ENCODE results near the gene ZNF750. TPM values are rescaled to one million over a fixed set of nuclear protein-coding genes. Genes with fewer than 3 reads are reported as not detected.

The ZNF750 gene
- total and polyA plus RNA-seq, 2 of the 13 experiments (the other 11 are each of a cell fraction or from before 2014, with no cell fraction given): not detected

DNA sequence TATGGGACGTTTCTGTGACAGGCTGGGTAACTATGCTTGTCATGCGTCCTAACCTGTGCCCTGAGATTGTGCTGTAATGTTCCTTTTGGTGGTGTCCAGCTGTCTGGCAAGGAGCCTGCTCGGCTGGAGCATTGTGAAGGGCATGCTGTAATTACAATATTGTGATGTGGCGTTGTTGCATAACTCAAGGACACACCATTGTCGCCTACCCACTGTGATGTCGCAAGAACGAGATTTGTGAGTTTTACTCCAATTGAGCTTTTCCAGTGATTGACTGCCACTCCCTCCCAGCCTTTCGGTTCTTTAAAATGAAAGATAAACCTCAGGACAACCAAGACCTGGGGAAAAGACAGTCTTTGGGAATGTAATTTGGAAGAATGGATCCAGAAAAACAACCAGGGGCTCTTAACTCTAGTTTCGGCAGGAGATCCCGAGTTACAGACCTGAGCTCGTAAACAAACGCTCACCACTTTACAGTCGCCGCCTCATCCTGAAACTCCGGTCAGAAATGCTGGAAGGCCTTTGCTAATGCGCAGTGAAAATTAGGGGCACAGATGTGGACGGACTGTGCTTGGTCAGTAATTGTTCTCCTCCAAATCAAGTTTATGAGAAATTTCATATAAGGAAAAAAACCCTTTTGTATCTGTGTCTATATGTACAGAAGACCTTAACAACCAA is 1.3 kb downstream of the ZNF750 start (continued):
- TF ChIP-seq, protein P1, sequence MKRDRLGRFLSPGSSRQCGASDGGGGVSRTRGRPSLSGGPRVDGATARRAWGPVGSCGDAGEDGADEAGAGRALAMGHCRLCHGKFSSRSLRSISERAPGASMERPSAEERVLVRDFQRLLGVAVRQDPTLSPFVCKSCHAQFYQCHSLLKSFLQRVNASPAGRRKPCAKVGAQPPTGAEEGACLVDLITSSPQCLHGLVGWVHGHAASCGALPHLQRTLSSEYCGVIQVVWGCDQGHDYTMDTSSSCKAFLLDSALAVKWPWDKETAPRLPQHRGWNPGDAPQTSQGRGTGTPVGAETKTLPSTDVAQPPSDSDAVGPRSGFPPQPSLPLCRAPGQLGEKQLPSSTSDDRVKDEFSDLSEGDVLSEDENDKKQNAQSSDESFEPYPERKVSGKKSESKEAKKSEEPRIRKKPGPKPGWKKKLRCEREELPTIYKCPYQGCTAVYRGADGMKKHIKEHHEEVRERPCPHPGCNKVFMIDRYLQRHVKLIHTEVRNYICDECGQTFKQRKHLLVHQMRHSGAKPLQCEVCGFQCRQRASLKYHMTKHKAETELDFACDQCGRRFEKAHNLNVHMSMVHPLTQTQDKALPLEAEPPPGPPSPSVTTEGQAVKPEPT (CRISPR knock-in tag; IDR thresholded peaks at IDR 0.05; ENCODE audit: low read depth): no peak
- TF ChIP-seq CBX1 (IDR thresholded peaks at IDR 0.05; ENCODE audit: low read depth) (no peak), WIZ (CRISPR knock-in tag; IDR thresholded peaks at IDR 0.05) (no peak), ZNF530 (CRISPR knock-in tag; IDR thresholded peaks at IDR 0.05; ENCODE audit: low read depth) (no peak), ZNF235 (CRISPR knock-in tag; IDR thresholded peaks at IDR 0.05; ENCODE audit: borderline replicate concordance) (no peak), NFYB (CRISPR knock-in tag; IDR thresholded peaks at IDR 0.05) (no peak), ZSCAN30 (CRISPR knock-in tag; IDR thresholded peaks at IDR 0.05) (no peak), ZNF616 (CRISPR knock-in tag; IDR thresholded peaks at IDR 0.05; ENCODE audit: low read depth) (no peak), HOXA9 (CRISPR knock-in tag; IDR thresholded peaks at IDR 0.05; ENCODE audit: borderline replicate concordance) (0 out of 2 replicates have a peak, but pooled peaks have one; percentile 29), IRF1 (CRISPR knock-in tag; IDR thresholded peaks at IDR 0.05; ENCODE audit: low read depth) (no peak), NCOR1 (IDR thresholded peaks at IDR 0.05; ENCODE audit: borderline replicate concordance, low read length) (peak; percentile 76; the same call in 1 of the 2 replicates), ZNF224 (CRISPR knock-in tag; IDR thresholded peaks at IDR 0.05) (no peak), ZNF543 (CRISPR knock-in tag; IDR thresholded peaks at IDR 0.05) (0 out of 2 replicates have a peak, but pooled peaks have one; percentile 31), HDAC2 (CRISPR knock-in tag; IDR thresholded peaks at IDR 0.05) (peak; percentile 89), NR2C2 (CRISPR knock-in tag; IDR thresholded peaks at IDR 0.05; ENCODE audit: borderline replicate concordance) (peak; percentile 49; the same call in 1 of the 2 replicates), HOXA5 (CRISPR knock-in tag; IDR thresholded peaks at IDR 0.05) (peak; percentile 88), ISL2 (CRISPR knock-in tag; IDR thresholded peaks at IDR 0.05) (peak; percentile 52; the same call in 1 of the 2 replicates), NFIC (IDR thresholded peaks at IDR 0.05; ENCODE audit: low read length) (0 out of 2 replicates have a peak, but pooled peaks have one; percentile 13), GTF2F1 (IDR thresholded peaks at IDR 0.05; ENCODE audit: low read length) (no peak), BORCS8-MEF2B (CRISPR knock-in tag; IDR thresholded peaks at IDR 0.05) (peak; percentile 70), ZNF430 (CRISPR knock-in tag; IDR thresholded peaks at IDR 0.05) (no peak), MAFK (conservative IDR thresholded peaks at IDR 0.05 in 1 of 2, IDR thresholded peaks at IDR 0.05 in 1 of 2; ENCODE audit: low read length in 2 of 2) (no peak)
- TF ChIP-seq, protein P2, sequence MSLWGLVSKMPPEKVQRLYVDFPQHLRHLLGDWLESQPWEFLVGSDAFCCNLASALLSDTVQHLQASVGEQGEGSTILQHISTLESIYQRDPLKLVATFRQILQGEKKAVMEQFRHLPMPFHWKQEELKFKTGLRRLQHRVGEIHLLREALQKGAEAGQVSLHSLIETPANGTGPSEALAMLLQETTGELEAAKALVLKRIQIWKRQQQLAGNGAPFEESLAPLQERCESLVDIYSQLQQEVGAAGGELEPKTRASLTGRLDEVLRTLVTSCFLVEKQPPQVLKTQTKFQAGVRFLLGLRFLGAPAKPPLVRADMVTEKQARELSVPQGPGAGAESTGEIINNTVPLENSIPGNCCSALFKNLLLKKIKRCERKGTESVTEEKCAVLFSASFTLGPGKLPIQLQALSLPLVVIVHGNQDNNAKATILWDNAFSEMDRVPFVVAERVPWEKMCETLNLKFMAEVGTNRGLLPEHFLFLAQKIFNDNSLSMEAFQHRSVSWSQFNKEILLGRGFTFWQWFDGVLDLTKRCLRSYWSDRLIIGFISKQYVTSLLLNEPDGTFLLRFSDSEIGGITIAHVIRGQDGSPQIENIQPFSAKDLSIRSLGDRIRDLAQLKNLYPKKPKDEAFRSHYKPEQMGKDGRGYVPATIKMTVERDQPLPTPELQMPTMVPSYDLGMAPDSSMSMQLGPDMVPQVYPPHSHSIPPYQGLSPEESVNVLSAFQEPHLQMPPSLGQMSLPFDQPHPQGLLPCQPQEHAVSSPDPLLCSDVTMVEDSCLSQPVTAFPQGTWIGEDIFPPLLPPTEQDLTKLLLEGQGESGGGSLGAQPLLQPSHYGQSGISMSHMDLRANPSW (CRISPR knock-in tag; IDR thresholded peaks at IDR 0.05; ENCODE audit: borderline replicate concordance): no peak
- TF ChIP-seq, protein P3, sequence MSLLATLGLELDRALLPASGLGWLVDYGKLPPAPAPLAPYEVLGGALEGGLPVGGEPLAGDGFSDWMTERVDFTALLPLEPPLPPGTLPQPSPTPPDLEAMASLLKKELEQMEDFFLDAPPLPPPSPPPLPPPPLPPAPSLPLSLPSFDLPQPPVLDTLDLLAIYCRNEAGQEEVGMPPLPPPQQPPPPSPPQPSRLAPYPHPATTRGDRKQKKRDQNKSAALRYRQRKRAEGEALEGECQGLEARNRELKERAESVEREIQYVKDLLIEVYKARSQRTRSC (CRISPR knock-in tag; IDR thresholded peaks at IDR 0.05; ENCODE audit: low read depth): no peak
